K562 (cell line): Measurements from ENCODE around the gene ZSCAN1. TPM values are rescaled to one million over a fixed set of nuclear protein-coding genes. Genes with fewer than 3 reads are reported as not detected.

ENCODE experiments used
- BRD4 ChIP-seq: fragments of 200-600 bp; sonication (generic); IDR thresholded peaks from 2 replicates; pipeline ENCODE4 v1.6.1; 2017; ENCODE audit warnings: inconsistent platforms
- CXXC5 ChIP-seq: fragments of 250-450 bp; sonication (Bioruptor Pico); IDR thresholded peaks from 2 replicates; pipeline ENCODE4 v1.8.0; 2022; ENCODE audit warnings: inconsistent platforms, mild to moderate bottlenecking, moderate library complexity
- ERF ChIP-seq: fragments of 450-650 bp; formaldehyde crosslinking; IDR thresholded peaks from 2 replicates; pipeline ENCODE4 v1.4.0; 2020; ENCODE audit warnings: mild to moderate bottlenecking, mixed read lengths
- IRF2 ChIP-seq: sonication (generic); formaldehyde crosslinking; IDR thresholded peaks from 2 replicates; pipeline ENCODE4 v1.8.1; 2022; ENCODE audit warnings: mild to moderate bottlenecking, missing genetic modification reagents
- MAZ ChIP-seq, 2 experiments: fragments of 450-650 bp in 1 of 2; sonication (generic) in 1 of 2; formaldehyde crosslinking; IDR thresholded peaks in 1 of 2; conservative IDR thresholded peaks in 1 of 2; 2 replicates each; pipeline versions ENCODE4 v1.4.0 to v1.5.0; 2020; ENCODE audit warnings: mild to moderate bottlenecking in 1 of 2, missing genetic modification reagents in 1 of 2
- TBL1XR1 ChIP-seq, 2 experiments: IDR thresholded peaks; 2 replicates each; pipeline ENCODE4 v1.6.1; 2012; ENCODE audit warnings: improper control_type of control experiment in 2 of 2, low read length in 2 of 2, mild to moderate bottlenecking in 1 of 2
- YY1 ChIP-seq, 3 experiments: IDR thresholded peaks; 2 replicates each; pipeline ENCODE4 v1.6.1; 2011; ENCODE audit warnings: low read length in 2 of 3, mild to moderate bottlenecking in 2 of 3, moderate library complexity in 2 of 3, borderline replicate concordance in 1 of 3, control low read depth in 1 of 3, low read depth in 1 of 3; ENCODE audit not compliant: insufficient read depth in 3 of 3, insufficient replicate concordance in 2 of 3, control insufficient read depth in 1 of 3, insufficient read length in 1 of 3; ENCODE audit errors: extremely low read depth in 1 of 3
- ZNF143 ChIP-seq: sonication (generic); formaldehyde crosslinking; IDR thresholded peaks from 2 replicates; pipeline ENCODE4 v1.9.0; 2022; ENCODE audit warnings: mild to moderate bottlenecking, missing genetic modification reagents
- polyA plus RNA-seq, 8 experiments: library from polyadenylated mRNA; depleted of rRNA in 4 of 8; stranded (reverse) in 5 of 8; unstranded in 3 of 8; fragments of >200 nt; fragmentation: Nextera tagmentation in 2 of 8; fragmentation: Illumina TruSeq in 1 of 8; extraction: Ambion mirVana in 2 of 8; extraction: Trizol in 1 of 8; gene quantifications; 2 replicates each; pipeline versions ENCODE4 v1.2.1 to v1.2.3, GENCODE V29; 2011 to 2014; ENCODE audit warnings: inconsistent platforms in 1 of 8, missing spikeins in 1 of 8
- total RNA-seq, 7 experiments: library from RNA; depleted of rRNA in 6 of 7; stranded (reverse); fragments of >200 nt in 6 of 7; fragmentation: Illumina TruSeq in 2 of 7; extraction: Trizol in 2 of 7; gene quantifications; 2 replicates each; pipeline versions ENCODE4 v1.2.1 to v1.2.3, GENCODE V29; 2011 to 2021; ENCODE audit warnings: low replicate concordance in 1 of 7
- TF ChIP-seq, protein P1 (sequence below): IDR thresholded peaks from 3 replicates; pipeline ENCODE4 v1.6.1; 2011; ENCODE audit warnings: borderline replicate concordance, mild to moderate bottlenecking; ENCODE audit not compliant: insufficient read length, insufficient read depth
- TF ChIP-seq, protein P2 (sequence below): sonication (generic); formaldehyde crosslinking; IDR thresholded peaks from 2 replicates; pipeline ENCODE4 v1.5.0; 2020; ENCODE audit warnings: missing genetic modification reagents
- TF ChIP-seq, protein P3 (sequence below): fragments of 250-450 bp; sonication (Bioruptor Pico); IDR thresholded peaks from 2 replicates; pipeline ENCODE4 v1.4.0; 2020
- TF ChIP-seq, protein P4 (sequence below): fragments of 250-450 bp; sonication (Bioruptor Pico); IDR thresholded peaks from 2 replicates; pipeline ENCODE4 v1.8.0; 2022; ENCODE audit warnings: moderate library complexity, mild to moderate bottlenecking, inconsistent platforms

ZSCAN1 gene
- total and polyA plus RNA-seq, 9 of the 15 experiments (the other 6 are each of a cell fraction or from before 2014, with no cell fraction given) = not detected

DNA sequence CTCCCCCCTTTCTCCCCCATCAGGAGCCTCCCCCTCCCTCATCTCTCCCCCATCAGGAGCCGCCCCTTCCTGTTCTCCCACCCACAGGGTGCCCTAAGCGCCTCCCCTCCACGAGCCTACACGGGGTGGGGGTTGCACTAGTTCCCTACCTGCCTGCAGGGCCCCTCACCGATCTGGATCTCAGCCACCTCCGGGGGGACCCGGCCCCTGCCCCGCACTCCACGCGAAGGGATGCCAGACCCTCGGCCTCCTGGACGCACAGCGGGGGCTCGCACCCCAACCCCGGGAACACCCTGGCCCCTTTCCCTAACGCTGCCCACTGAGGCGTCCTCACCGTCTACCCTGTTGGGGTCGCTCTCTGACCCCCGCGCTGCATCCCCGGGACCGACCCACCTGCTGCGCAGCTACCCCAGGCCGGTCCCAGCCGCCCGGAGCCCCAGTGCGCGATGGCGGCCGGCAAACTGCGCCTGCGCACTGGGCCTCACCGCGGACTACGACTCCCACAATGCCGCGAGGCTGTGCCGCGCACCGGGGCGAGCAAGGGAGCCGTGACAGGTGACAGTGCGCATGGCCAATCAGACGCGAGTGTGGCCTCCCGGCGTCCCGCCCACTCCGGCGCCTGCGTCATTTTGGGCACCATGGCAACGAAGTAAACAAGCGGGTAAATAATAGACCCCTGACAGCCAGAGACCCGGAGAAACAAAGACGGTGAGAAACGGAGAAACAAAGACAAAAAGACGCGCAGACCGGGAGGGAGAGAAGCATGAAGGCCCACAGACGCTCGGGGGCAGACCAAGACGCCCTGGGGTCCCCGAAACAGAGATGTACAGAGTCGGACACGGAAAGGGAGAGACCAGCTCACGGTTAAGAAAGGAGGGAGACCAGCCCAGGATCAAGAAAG, 64.2 kb downstream of the ZSCAN1 start, which contains the start of gene ZSCAN18 (continued):
- TF ChIP-seq, protein P1, sequence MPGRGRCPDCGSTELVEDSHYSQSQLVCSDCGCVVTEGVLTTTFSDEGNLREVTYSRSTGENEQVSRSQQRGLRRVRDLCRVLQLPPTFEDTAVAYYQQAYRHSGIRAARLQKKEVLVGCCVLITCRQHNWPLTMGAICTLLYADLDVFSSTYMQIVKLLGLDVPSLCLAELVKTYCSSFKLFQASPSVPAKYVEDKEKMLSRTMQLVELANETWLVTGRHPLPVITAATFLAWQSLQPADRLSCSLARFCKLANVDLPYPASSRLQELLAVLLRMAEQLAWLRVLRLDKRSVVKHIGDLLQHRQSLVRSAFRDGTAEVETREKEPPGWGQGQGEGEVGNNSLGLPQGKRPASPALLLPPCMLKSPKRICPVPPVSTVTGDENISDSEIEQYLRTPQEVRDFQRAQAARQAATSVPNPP = no peak
- TF ChIP-seq BRD4 = no peak
- TF ChIP-seq ZNF143 (CRISPR knock-in tag) = peak; percentile 75
- no peak for TF ChIP-seq IRF2 (CRISPR knock-in tag)
- TF ChIP-seq TBL1XR1 (IDR thresholded peaks at IDR 0.05; ENCODE audit: low read length in 2 of 2) = 0 out of 4 replicates have a peak, but pooled peaks of 1 of the 2 experiments have one; percentile 18
- TF ChIP-seq, protein P2, sequence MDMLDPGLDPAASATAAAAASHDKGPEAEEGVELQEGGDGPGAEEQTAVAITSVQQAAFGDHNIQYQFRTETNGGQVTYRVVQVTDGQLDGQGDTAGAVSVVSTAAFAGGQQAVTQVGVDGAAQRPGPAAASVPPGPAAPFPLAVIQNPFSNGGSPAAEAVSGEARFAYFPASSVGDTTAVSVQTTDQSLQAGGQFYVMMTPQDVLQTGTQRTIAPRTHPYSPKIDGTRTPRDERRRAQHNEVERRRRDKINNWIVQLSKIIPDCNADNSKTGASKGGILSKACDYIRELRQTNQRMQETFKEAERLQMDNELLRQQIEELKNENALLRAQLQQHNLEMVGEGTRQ = peak; percentile 54
- 0 out of 2 replicates have a peak, but pooled peaks have one; percentile 16 for TF ChIP-seq ERF (CRISPR knock-in tag)
- TF ChIP-seq, protein P3, sequence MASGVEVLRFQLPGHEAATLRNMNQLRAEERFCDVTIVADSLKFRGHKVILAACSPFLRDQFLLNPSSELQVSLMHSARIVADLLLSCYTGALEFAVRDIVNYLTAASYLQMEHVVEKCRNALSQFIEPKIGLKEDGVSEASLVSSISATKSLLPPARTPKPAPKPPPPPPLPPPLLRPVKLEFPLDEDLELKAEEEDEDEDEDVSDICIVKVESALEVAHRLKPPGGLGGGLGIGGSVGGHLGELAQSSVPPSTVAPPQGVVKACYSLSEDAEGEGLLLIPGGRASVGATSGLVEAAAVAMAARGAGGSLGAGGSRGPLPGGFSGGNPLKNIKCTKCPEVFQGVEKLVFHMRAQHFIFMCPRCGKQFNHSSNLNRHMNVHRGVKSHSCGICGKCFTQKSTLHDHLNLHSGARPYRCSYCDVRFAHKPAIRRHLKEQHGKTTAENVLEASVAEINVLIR (CRISPR knock-in tag) = peak; percentile 76
- peak; percentile 78 for TF ChIP-seq CXXC5
- TF ChIP-seq MAZ (CRISPR knock-in tag; conservative IDR thresholded peaks at IDR 0.05 in 1 of 2, IDR thresholded peaks at IDR 0.05 in 1 of 2) = peak; percentile 64; a peak in 2 of 4 replicates
- peak; percentile 28 to 75 (median 44) for TF ChIP-seq YY1 (IDR thresholded peaks at IDR 0.05; ENCODE audit: borderline replicate concordance in 1 of 3, control insufficient read depth in 1 of 3, extremely low read depth in 1 of 3, insufficient read depth in 3 of 3, insufficient read length in 1 of 3, insufficient replicate concordance in 2 of 3, low read depth in 1 of 3, low read length in 2 of 3)
- TF ChIP-seq, protein P4, sequence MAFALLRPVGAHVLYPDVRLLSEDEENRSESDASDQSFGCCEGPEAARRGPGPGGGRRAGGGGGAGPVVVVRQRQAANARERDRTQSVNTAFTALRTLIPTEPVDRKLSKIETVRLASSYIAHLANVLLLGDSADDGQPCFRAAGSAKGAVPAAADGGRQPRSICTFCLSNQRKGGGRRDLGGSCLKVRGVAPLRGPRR (CRISPR knock-in tag) = no peak
